ENCODE results near the gene PAOX.

The PAOX gene

DNA sequence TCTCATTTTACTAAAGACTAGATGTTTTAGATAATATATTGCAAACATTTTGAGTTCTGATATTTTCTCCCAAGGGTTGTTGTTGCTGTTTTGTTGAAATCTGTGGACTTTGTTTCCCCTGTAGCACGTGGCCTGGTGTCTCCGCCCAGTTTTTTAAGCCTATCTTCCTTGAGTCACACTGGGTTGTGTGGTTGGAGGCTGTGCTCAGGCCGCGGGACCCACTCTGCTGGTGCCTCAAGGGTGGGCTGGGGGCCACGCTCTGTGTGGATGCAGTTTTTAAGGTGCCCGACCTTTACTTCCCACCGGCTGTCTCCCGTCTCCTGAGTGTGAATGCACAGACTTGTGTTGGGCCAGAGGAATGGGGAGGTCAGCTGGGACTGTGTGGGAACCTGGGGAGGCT is 36.1 kb upstream of the PAOX start:
- TF ChIP-seq GATA2 (IDR thresholded peaks at IDR 0.05; ENCODE audit: low read depth, low read length) (no peak), GATA3 (IDR thresholded peaks at IDR 0.05; ENCODE audit: low read depth, low read length) (no peak)

DNA sequence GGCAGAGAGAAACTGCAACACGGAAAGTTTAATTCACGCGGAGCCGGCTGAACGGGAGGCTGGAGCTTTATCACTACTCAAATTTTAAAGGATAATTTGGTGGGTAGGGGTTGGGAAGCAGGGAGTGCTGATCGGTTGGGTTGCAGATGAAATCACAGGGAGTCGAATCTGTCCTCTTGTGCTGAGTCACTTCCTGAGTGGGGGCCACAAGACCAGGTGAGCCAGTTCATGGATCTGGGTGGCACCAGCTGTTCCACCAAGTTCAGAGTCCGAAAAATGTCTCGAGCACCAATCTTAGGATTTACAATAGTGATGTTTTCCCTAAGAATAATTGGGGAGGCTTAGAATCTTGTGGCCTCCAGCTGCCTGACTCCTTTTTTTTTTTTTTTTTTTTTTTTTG is 35.5 kb upstream of the PAOX start:
- no peak for TF ChIP-seq GATA2 (IDR thresholded peaks at IDR 0.05; ENCODE audit: low read depth, low read length)
- no peak for TF ChIP-seq GATA3 (IDR thresholded peaks at IDR 0.05; ENCODE audit: low read depth, low read length)

DNA sequence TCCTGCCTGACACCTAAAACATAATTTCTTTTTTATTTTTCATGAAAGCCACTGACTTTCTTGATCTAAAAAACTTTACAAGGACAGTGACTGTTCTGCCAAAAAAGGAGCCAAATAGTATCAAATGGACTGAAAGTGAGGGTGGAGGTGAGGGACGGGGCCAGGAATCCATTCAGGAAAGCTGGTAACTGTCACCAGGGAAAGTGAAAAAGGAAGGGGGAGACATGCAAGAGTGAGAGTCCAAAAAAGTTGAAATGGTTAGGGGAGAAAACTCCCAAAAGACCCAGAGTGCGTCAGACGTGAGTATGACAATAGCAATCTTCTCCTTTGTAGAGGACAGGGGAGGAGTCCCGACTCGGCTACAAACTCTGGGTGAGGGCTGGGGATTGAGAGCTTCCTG is 34.8 kb upstream of the PAOX start:
- TF ChIP-seq GATA2 (IDR thresholded peaks at IDR 0.05; ENCODE audit: low read depth, low read length) (no peak), GATA3 (IDR thresholded peaks at IDR 0.05; ENCODE audit: low read depth, low read length) (no peak)

DNA sequence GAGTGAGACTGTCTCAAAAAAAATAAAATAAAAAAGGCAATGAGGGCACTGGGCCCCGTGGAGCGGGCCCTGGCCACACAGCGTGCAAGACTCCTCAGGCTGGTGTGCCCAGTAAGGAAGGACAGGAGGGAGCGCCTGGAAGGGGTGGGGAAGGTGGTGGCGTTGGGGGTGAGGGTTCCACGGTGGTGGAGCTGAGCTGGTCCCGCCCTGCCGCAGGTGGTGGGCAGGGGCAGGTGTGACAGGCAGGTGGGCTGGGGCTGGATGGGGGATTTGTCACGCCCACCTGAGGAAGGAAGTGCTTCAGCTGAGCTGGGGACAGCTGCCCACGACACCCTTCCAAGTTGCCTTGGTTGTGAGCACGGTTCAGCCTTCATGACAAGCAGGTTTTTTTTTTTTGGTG is 32.6 kb upstream of the PAOX start:
- no peak for TF ChIP-seq GATA3 (IDR thresholded peaks at IDR 0.05; ENCODE audit: low read depth, low read length)
- no peak for TF ChIP-seq GATA2 (IDR thresholded peaks at IDR 0.05; ENCODE audit: low read depth, low read length)

DNA sequence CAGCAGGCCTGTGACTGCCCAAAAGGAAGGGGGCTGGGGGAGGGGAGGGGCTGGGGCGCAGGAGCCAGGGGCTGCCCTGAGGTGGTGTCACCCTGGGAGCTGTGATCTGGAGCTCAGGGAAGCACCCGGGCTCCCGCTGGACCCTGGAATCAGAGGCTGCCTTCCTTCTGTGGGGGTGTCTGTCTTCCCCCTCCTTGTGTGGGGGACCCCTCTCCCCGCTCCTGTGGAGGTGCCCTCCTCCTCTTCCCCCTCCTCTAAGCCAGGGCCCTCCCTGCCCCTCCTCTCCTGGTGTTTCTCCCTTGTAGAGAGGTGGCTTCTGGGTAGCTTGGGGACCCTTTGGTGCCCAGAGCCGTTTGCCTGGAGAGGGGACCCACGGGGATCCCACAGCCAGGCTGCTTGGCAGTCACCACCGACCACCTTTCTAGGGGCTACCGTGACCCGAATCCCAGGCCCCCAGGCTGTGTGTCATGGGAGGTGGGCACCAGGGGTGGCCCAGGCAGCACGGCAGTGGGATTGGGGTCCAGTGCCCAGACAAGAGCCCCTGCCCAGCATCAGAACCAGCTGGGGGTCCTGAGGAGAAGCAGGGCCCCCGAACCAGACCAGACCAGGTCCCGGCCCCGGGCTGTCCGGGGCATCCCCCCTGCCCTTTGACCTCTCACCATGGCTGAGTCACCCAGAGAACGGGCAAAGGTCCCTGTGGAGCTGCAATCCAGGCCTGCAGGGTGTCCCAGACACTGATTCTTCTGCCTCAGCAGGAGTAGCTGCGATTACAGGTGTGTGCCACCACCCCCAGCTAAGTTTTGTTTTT is 31.1 kb upstream of the PAOX start:
- TF ChIP-seq GATA2 (IDR thresholded peaks at IDR 0.05; ENCODE audit: low read depth, low read length): no peak
- no peak for TF ChIP-seq GATA3 (IDR thresholded peaks at IDR 0.05; ENCODE audit: low read depth, low read length)

DNA sequence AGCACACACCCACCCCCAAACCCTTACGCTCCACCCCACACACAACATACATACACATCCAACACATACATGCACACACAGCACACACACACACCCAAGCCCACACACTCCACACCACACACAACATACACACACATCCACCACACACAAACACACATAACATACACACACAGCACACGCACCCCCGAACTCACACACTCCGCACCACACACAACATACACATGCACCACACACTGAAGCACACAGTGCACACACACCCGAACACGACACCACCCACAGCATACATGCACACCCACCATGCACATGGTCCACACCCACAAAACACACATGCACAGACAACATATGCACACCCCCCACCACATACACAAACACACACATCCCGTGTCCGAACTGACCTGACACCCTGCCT is 29.9 kb upstream of the PAOX start:
- TF ChIP-seq GATA2 (IDR thresholded peaks at IDR 0.05; ENCODE audit: low read depth, low read length): no peak

DNA sequence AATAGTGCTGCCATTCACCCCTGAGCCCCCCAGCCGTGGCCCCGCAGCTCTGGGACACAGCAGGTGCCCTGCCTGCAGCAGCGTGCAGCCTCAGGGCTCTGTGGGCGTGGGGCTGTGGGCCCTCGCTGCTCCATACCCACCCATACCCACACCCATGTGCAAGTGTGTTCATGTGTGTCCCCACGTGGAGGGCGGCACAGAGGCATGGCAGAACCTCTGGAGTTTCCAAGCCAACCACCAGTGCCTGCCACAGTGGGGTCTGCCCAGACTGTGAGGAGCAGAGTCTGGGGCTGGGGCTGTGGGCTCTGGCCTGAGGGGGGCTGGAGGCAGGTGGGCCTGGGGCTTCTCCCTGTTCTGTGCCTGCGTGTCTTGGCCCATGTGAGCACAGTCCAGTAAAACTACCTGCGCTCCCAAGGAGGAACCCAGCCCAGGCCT is 29.5 kb upstream of the PAOX start:
- TF ChIP-seq GATA2 (IDR thresholded peaks at IDR 0.05; ENCODE audit: low read depth, low read length): no peak
- TF ChIP-seq GATA3 (IDR thresholded peaks at IDR 0.05; ENCODE audit: low read depth, low read length): no peak

DNA sequence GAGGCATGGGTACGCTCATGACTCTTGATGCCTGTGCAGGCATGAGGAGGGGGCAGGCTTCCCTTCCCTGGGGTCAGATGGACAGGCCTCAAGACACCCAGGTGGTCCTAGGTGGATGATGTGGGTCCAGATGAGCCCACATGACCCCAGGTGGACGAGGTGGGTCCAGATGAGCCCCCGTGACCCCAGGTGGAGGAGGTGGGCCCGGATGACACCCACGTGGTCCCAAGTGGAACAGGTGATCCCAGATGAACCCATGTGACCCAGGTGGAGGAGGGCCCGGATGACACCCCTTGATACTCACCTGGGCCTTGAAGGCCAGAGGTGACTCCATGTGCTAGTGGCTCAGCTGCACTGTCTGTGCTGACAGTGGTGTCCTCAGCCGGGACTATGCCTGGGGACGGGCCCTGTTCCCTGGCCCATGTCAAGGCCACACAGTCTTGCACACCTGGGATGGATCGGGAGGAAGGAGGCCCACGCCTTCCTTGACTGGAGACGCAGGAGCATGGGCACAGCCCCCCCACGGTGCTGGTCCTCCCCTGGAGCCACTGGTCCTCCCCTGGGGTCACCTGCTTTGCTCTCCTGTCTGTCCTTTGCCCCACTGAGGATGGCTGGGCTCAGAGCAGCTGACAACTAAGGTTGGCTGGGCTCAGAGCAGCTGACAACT is 28.6 kb upstream of the PAOX start:
- TF ChIP-seq GATA2 (IDR thresholded peaks at IDR 0.05; ENCODE audit: low read depth, low read length): no peak
- TF ChIP-seq GATA3 (IDR thresholded peaks at IDR 0.05; ENCODE audit: low read depth, low read length): no peak

DNA sequence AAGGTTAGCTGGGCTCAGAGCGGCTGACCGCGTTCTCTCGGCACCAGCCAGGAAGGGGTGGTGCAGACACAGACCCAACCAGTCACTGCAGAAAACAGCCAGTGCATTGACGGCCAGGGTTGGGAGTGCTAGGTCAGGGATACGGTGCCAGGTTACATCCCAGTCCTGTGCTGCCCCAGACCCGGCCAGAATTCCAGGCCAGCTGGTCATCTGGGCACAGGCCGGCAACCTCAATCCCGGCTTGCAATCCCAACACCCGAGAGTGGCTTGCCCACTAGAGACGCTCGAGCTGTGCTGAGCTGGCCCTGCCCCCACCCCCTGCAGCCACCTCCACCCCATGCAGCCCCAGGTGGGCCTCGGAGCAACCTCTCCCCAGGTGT is 28.1 kb upstream of the PAOX start:
- TF ChIP-seq GATA3 (IDR thresholded peaks at IDR 0.05; ENCODE audit: low read depth, low read length): no peak
- TF ChIP-seq GATA2 (IDR thresholded peaks at IDR 0.05; ENCODE audit: low read depth, low read length): no peak

DNA sequence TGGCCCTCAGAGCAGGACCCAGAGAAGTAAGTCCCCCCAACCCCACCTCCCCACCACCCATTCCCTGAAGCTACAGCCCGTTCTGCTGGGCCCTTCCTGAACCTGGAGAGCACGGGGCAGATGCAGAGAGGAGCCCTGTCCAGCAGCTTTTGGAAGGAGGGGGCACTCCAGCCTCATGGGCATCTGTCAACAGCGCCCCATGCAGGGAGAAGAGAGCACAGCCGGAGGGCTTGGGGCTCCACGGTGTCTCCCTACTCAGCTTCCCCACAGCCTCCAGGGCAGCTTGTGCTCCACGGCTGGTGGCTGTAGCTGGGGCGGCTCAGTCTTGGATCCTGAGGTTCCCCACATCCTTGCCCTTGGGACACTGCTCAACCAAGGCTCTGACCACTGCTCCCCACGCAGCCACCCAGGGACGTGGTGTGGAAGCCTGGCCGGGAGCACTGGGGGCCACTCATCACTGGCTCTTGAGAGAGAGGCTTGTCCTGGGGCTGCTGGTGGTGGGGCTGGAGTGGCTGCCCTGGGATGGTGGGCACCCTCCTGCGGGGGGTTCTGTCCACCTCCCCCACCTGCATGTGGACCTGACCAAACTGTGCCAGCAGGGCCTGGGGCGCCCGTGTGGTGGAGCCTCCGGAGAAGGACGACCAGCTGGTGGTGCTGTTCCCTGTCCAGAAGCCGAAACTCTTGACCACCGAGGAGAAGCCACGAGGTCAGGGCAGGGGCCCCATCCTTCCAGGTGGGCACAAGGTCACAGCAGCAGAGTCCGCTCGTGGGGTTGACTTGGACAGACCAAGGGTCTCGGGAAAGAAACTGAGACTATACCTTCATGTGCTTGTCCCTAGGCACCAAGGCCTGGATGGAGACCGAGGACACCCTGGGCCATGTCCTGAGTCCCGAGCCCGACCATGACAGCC is 27.4 kb upstream of the PAOX start:
- TF ChIP-seq GATA2 (IDR thresholded peaks at IDR 0.05; ENCODE audit: low read depth, low read length): no peak
- TF ChIP-seq GATA3 (IDR thresholded peaks at IDR 0.05; ENCODE audit: low read depth, low read length): no peak

DNA sequence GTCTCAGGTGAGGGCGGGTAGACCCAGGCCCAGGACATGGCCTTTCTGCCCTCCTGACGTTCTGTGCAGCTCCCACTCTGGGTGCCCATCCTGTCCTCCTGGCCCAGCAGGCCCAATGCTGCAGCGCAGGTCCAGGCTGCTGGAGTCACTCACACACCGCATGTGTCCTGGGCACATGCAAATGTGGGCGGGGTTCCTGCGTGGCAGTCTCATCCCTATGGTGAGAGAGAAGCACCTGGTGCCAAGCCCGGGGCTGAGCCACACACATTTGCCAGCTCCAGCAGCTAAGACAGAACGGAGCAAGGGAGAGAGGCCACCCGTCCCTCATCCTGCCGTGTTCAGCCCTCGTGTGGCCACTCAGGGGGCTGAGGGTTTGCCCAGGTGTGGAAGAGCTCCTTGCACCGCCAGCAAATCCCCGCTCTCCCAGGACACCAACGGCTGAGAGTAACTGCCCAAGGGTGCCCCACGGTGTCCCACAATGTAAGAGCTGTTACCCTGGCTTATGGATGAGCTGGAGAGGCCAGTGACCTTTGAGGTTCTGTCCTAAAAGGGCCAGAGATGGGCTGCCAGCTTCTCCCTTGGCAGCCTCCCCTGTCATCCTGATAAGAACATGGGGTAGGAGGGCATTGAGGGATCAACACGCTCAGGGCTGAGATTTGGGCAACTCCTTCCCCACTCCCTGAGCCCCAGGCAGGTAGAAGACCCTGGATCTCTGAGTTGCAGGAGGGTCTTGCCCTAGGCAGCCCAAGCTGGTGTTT is 25.7 kb upstream of the PAOX start:
- no peak for TF ChIP-seq GATA2 (IDR thresholded peaks at IDR 0.05; ENCODE audit: low read depth, low read length)
- TF ChIP-seq GATA3 (IDR thresholded peaks at IDR 0.05; ENCODE audit: low read depth, low read length): no peak

DNA sequence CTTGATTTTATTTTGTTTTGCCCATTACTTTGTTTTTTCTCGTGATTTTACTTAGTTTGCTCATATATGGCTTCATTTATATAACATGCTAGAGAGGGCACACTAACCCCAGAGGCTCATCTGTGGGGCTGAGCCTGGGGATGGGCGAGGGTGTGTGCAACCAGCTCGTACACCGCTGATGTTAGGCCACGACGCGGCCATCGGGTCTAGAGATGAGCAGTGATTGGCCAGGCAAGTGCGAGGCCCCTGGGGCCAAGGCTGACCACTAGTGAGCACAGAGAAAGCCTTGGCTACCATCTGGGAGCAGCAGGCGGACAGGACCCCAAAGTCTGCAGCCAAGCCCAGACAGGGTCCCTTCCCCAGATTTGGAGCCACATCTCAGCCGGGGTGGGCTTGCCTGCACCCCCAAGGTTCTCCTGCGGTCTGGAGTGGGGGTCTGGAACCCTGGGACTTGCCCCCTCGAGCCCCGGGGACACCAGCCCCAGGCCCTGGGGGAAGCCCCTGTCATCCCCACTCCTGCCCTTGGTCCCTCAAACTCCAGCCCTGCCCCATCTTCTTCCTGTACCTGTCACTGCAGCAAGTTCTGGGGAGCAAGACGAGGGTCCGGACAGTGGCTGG is 25.0 kb upstream of the PAOX start:
- no peak for TF ChIP-seq GATA3 (IDR thresholded peaks at IDR 0.05; ENCODE audit: low read depth, low read length)
- no peak for TF ChIP-seq GATA2 (IDR thresholded peaks at IDR 0.05; ENCODE audit: low read depth, low read length)

DNA sequence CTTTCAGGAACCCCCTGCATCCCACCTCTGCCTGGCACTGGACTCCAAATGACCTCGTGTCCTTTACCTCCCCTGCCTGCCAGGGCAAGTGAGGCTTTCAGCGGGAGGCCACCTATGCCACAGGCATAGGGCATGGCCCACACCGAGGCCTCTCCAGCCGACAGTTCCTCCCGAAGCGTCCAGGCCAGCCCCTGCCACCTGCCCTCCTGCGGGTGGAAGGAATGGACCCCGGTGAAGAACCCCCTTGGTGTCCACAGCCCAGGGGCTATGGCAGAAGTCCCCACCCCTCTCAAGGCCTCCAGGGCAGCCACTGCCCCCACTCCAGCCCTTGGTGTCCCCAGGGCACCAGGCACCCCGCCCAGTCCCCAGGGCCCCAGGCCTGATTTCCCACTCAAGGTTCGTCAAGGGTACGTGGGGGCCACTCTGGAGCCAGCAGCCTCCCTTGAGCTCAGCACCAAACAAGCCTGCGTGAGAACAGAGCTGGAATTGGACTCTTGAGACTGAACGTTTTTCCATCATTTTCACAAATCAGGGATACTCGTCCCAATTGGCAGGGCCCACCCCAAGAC is 24.3 kb upstream of the PAOX start:
- TF ChIP-seq GATA3 (IDR thresholded peaks at IDR 0.05; ENCODE audit: low read depth, low read length): no peak

Data from SH-SY5Y (cell line).